ENCODE results near the gene CNTNAP2. TPM values are rescaled to one million over a fixed set of nuclear protein-coding genes. Genes with fewer than 3 reads are reported as not detected.

CNTNAP2 gene
- total RNA-seq, 2 experiments from 2014 or later, result 0.28 TPM; not detected in 1

DNA sequence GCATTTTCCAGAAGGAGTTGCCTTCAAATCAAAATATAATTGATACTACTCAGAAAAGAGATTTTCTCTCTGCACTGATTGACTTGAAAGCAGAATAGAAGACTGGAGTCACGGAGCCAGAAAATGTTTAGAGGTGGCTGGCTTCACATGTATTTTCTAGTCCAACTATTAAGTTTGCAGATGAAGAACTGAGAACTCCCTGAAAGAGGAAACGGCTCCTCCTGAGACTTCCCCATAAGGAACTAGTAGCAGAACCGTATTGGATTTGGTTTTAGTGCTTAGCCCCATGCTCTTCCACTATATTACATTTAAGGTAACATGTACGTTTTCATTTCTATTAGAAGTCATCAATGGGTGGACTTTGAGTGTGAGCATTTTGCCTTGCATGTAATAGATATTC, 946.3 kb downstream of the CNTNAP2 start:
- TF ChIP-seq EZH2phosphoT487 (IDR thresholded peaks at IDR 0.05; ENCODE audit: borderline replicate concordance, low read depth, low read length) (no peak), CTCF (conservative IDR thresholded peaks at IDR 0.05; ENCODE audit: low read length) (no peak)
- Histone ChIP-seq H3K4me3 (ENCODE audit: low read depth, low read length, poor library complexity, severe bottlenecking) (no peak overlapping the region), H3K9me2 (ENCODE audit: insufficient read depth, low read length) (no peaks in the 10 kb centered on the region), H3K4me2 (ENCODE audit: low read length) (no peak overlapping the region), H3K27ac (ENCODE audit: low read depth, low read length, poor library complexity, severe bottlenecking) (no peak overlapping the region), H3K36me3 (ENCODE audit: insufficient read depth, low read length) (no peaks in the 10 kb centered on the region), H4K20me1 (ENCODE audit: insufficient read depth, low read length) (no peaks in the 10 kb centered on the region), H3K9me3 (ENCODE audit: low read length) (no peaks in the 10 kb centered on the region), H2AFZ (ENCODE audit: low read length) (no peak overlapping the region), H3K4me1 (ENCODE audit: insufficient read depth, low read length, poor library complexity, severe bottlenecking) (no peaks in the 10 kb centered on the region), H3K79me2 (ENCODE audit: insufficient read depth, low read depth, low read length) (no peaks in the 10 kb centered on the region)
- BruUV-seq (replicated peaks), result no TSS peak
- ChIA-PET CTCF (ENCODE audit: unreplicated experiment) (no interaction called here), POLR2A (no interaction called here)
- intact Hi-C loops (cut with micrococcal nuclease; ENCODE audit: unreplicated experiment), result no loop called here
- no peak for DNase-seq (ENCODE audit: low spot score)

- Histone ChIP-seq H3K27ac (ENCODE audit: low read depth, low read length, poor library complexity, severe bottlenecking) (no peak overlapping the region), H3K4me3 (ENCODE audit: low read depth, low read length, poor library complexity, severe bottlenecking) (no peak overlapping the region), H3K79me2 (ENCODE audit: insufficient read depth, low read depth, low read length) (no peaks in the 10 kb centered on the region), H3K9me2 (ENCODE audit: insufficient read depth, low read length) (no peaks in the 10 kb centered on the region), H2AFZ (ENCODE audit: low read length) (no peak overlapping the region), H3K4me1 (ENCODE audit: insufficient read depth, low read length, poor library complexity, severe bottlenecking) (no peaks in the 10 kb centered on the region), H4K20me1 (ENCODE audit: insufficient read depth, low read length) (no peaks in the 10 kb centered on the region), H3K4me2 (ENCODE audit: low read length) (no peak overlapping the region), H3K36me3 (ENCODE audit: insufficient read depth, low read length) (no peaks in the 10 kb centered on the region), H3K9me3 (ENCODE audit: low read length) (no peaks in the 10 kb centered on the region)
- TF ChIP-seq EZH2phosphoT487 (IDR thresholded peaks at IDR 0.05; ENCODE audit: borderline replicate concordance, low read depth, low read length), result no peak
- TF ChIP-seq CTCF (conservative IDR thresholded peaks at IDR 0.05; ENCODE audit: low read length), result no peak
- ChIA-PET CTCF (ENCODE audit: unreplicated experiment) (no interaction called here), POLR2A (no interaction called here)
- intact Hi-C loops (cut with micrococcal nuclease; ENCODE audit: unreplicated experiment), result no loop called here
- no peak for DNase-seq (ENCODE audit: low spot score)
- no TSS peak for BruUV-seq (replicated peaks)
Measured at GRCh38 chr7:147068842-147069241, 952.2 kb downstream of the CNTNAP2 start.

GRCh38 chr7:147069771-147070170, 953.2 kb downstream of the CNTNAP2 start:
- Histone ChIP-seq H3K79me2 (ENCODE audit: insufficient read depth, low read depth, low read length) (no peaks in the 10 kb centered on the region), H3K9me2 (ENCODE audit: insufficient read depth, low read length) (no peaks in the 10 kb centered on the region), H3K9me3 (ENCODE audit: low read length) (no peaks in the 10 kb centered on the region), H3K4me2 (ENCODE audit: low read length) (no peak overlapping the region), H3K4me1 (ENCODE audit: insufficient read depth, low read length, poor library complexity, severe bottlenecking) (no peaks in the 10 kb centered on the region), H3K27ac (ENCODE audit: low read depth, low read length, poor library complexity, severe bottlenecking) (no peak overlapping the region), H3K36me3 (ENCODE audit: insufficient read depth, low read length) (no peaks in the 10 kb centered on the region), H2AFZ (ENCODE audit: low read length) (no peak overlapping the region), H4K20me1 (ENCODE audit: insufficient read depth, low read length) (no peaks in the 10 kb centered on the region), H3K4me3 (ENCODE audit: low read depth, low read length, poor library complexity, severe bottlenecking) (no peak overlapping the region)
- ChIA-PET CTCF (ENCODE audit: unreplicated experiment) (no interaction called here), POLR2A (interaction anchor here (1.2 kb wide), 1 partner anchor 27 kb away, joined by 4 read pairs; no protein-coding TSS in a partner anchor)
- intact Hi-C loops (cut with micrococcal nuclease; ENCODE audit: unreplicated experiment), result no loop called here
- no peak for DNase-seq (ENCODE audit: low spot score)
- TF ChIP-seq EZH2phosphoT487 (IDR thresholded peaks at IDR 0.05; ENCODE audit: borderline replicate concordance, low read depth, low read length) (no peak), CTCF (conservative IDR thresholded peaks at IDR 0.05; ENCODE audit: low read length) (no peak)
- BruUV-seq (replicated peaks), result no TSS peak
